NT2/D1 (cell line): ENCODE results near the gene PCDHA12.
A peak's percentile ranks its signal among the peaks of the same experiment; 100 is the strongest.
"Not testable (repeated sequence)": the region's sequence is repeated elsewhere in the genome, so short reads cannot be mapped to it uniquely, and the experiment has no call there.

Experiments used
- DNase-seq: peaks from one replicate; pipeline ENCODE4 v3.0.0-alpha.2; 2011; ENCODE audit warnings: low read depth, low spot score
- H3K27me3 ChIP-seq: 2 replicates; pipeline ENCODE4 v1.6.0; 2011; ENCODE audit warnings: mild to moderate bottlenecking; ENCODE audit not compliant: insufficient read length, insufficient read depth
- H3K36me3 ChIP-seq: 2 replicates; pipeline ENCODE4 v1.6.1; 2011; ENCODE audit warnings: mild to moderate bottlenecking, low read length, mixed read lengths; ENCODE audit not compliant: insufficient read depth, insufficient read length
- H3K4me1 ChIP-seq: 2 replicates; pipeline ENCODE4 v1.5.1; 2011; ENCODE audit not compliant: insufficient read depth, insufficient read length
- H3K4me3 ChIP-seq: 2 replicates; pipeline ENCODE4 v1.5.1; 2011; ENCODE audit warnings: low read depth; ENCODE audit not compliant: insufficient read length
- H3K9ac ChIP-seq: 2 replicates; pipeline ENCODE4 v1.6.0; 2011; ENCODE audit warnings: low read depth; ENCODE audit not compliant: insufficient read length
- H3K9me3 ChIP-seq: 2 replicates; pipeline ENCODE4 v1.5.1; 2011; ENCODE audit warnings: mild to moderate bottlenecking, low read length; ENCODE audit not compliant: insufficient read depth
- SUZ12 ChIP-seq: IDR thresholded peaks from 2 replicates; pipeline ENCODE4 v1.6.1; 2011; ENCODE audit not compliant: insufficient read length, insufficient read depth; ENCODE audit errors: extremely low read depth
- YY1 ChIP-seq: IDR thresholded peaks from 2 replicates; pipeline ENCODE4 v1.6.1; 2011; ENCODE audit not compliant: insufficient read length, insufficient read depth
- ZNF274 ChIP-seq: IDR thresholded peaks from 2 replicates; pipeline ENCODE4 v1.6.1; 2011; ENCODE audit warnings: mild to moderate bottlenecking, low read depth, low read length

Gene PCDHA12

DNA sequence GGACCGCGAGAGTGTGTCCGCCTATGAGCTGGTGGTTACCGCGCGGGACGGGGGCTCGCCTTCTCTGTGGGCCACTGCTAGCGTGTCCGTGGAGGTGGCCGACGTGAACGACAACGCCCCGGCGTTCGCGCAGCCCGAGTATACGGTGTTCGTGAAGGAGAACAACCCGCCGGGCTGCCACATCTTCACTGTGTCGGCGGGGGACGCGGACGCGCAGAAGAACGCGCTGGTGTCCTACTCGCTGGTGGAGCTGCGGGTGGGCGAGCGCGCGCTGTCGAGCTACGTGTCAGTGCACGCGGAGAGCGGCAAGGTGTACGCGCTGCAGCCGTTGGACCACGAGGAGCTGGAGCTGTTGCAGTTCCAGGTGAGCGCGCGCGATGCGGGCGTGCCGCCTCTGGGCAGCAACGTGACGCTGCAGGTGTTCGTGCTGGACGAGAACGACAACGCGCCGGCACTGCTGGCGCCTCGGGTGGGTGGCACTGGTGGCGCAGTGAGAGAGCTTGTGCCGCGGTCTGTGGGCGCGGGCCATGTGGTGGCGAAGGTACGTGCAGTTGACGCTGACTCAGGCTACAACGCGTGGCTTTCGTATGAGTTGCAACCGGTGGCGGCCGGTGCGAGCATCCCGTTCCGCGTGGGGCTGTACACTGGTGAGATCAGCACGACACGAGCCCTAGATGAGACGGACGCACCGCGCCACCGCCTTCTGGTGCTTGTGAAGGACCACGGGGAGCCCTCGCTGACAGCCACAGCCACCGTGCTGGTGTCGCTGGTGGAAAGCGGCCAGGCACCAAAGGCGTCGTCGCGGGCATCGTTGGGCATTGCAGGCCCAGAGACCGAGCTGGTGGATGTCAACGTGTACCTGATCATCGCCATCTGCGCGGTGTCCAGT, 39.2 kb upstream of the PCDHA12 start:
- Histone ChIP-seq H3K36me3 (no peaks in the 10 kb centered on the region), H3K9ac (no peak overlapping the region), H3K4me3 (no peak overlapping the region), H3K4me1 (no peaks in the 10 kb centered on the region), H3K27me3 (no peaks in the 10 kb centered on the region), H3K9me3 (peaks cover 3% of the 10 kb centered on the region; the same call in 1 of the 2 replicates)
- no peak for DNase-seq
- TF ChIP-seq YY1 (no peak), SUZ12 (no peak), ZNF274 (no peak)

DNA sequence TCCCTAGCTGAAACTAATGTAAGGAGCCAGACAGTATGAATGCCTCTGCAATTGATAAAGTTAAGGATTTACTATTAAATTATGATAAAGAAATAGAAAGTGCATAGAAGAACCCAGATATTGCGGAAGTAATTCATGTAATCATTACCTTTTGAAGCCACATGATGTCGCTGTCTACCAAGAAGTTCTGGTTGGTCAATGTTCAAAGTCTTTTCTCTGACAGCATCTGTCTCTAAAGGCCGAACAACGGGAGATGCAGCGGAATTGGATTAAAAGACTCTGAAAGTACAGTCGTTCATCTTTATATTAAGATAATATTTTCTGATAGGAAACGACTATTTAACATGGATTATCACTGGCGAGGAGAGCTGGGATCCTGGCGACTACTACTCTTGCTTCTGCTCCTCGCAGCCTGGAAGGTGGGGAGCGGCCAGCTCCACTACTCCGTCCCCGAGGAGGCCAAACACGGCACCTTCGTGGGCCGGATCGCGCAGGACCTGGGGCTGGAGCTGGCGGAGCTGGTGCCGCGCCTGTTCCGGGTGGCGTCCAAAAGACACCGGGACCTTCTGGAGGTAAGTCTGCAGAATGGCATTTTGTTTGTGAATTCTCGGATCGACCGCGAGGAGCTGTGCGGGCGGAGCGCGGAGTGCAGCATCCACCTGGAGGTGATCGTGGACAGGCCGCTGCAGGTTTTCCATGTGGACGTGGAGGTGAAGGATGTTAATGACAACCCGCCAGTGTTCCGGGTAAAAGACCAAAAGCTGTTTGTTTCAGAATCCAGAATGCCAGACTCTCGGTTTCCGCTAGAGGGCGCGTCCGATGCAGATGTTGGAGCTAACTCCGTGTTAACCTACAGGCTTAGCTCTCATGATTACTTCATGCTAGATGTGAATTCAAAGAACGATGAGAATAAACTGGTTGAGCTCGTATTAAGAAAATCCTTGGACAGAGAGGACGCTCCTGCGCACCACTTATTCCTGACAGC, 33.8 kb upstream of the PCDHA12 start, which contains the start of gene PCDHA8:
TSS of gene PCDHA8 (plus strand) at position 210 of the 985 bp plus-strand sequence. CDS start at position 345, 135 bp downstream.
- H3K27me3 ChIP-seq: no peaks in the 10 kb centered on the region
- no peaks in the 10 kb centered on the region for H3K4me1 ChIP-seq
- no peak for TF ChIP-seq YY1
- no peaks in the 10 kb centered on the region for H3K36me3 ChIP-seq
- H3K9ac ChIP-seq: no peak within 1 kb of the TSS
- no peak for DNase-seq
- peak within 1 kb of the TSS; percentile 29 for H3K4me3 ChIP-seq
- H3K9me3 ChIP-seq: no peaks in the 10 kb centered on the region

GRCh38 chr5:140842798-140843733, 32.0 kb upstream of the PCDHA12 start:
- H3K4me1 ChIP-seq: no peaks in the 10 kb centered on the region
- no peak overlapping the region for H3K9ac ChIP-seq
- no peaks in the 10 kb centered on the region for H3K9me3 ChIP-seq
- H3K27me3 ChIP-seq: no peaks in the 10 kb centered on the region
- TF ChIP-seq ZNF274: no peak
- no peak for TF ChIP-seq YY1
- TF ChIP-seq SUZ12: no peak
- H3K4me3 ChIP-seq: no peak overlapping the region
- no peaks in the 10 kb centered on the region for H3K36me3 ChIP-seq
- DNase-seq: no peak

GRCh38 chr5:140848139-140849102, 26.7 kb upstream of the PCDHA12 start, which contains the start of gene PCDHA9:
Gene PCDHA9, plus strand, starts transcription at chr5:140848382. Its CDS starts 114 bp downstream, at chr5:140848496.
- not testable (repeated sequence) for H3K27me3 ChIP-seq, H3K4me3 ChIP-seq, H3K9ac ChIP-seq, H3K36me3 ChIP-seq, H3K4me1 ChIP-seq, DNase-seq, H3K9me3 ChIP-seq

DNA sequence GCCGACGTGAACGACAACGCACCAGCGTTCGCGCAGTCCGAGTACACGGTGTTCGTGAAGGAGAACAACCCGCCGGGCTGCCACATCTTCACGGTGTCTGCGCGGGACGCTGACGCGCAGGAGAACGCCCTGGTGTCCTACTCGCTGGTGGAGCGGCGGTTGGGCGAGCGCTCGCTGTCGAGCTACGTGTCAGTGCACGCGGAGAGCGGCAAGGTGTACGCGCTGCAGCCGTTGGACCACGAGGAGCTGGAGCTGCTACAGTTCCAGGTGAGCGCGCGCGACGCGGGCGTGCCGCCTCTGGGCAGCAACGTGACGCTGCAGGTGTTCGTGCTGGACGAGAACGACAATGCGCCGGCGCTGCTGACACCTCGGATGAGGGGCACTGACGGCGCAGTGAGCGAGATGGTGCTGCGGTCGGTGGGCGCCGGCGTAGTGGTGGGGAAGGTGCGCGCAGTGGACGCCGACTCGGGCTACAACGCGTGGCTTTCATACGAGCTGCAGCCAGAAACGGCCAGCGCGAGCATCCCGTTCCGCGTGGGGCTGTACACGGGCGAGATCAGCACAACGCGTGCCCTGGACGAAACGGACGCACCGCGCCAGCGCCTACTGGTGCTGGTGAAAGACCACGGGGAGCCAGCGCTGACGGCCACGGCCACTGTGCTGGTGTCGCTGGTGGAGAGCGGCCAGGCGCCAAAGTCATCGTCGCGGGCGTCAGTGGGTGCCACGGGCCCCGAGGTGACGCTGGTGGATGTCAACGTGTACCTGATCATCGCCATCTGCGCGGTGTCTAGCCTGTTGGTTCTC, 25.1 kb upstream of the PCDHA12 start:
- not testable (repeated sequence) for H3K36me3 ChIP-seq, H3K4me3 ChIP-seq, H3K9ac ChIP-seq, DNase-seq, H3K4me1 ChIP-seq, H3K9me3 ChIP-seq, H3K27me3 ChIP-seq
